ENCODE data around the gene SMIM13.

The SMIM13 gene

DNA sequence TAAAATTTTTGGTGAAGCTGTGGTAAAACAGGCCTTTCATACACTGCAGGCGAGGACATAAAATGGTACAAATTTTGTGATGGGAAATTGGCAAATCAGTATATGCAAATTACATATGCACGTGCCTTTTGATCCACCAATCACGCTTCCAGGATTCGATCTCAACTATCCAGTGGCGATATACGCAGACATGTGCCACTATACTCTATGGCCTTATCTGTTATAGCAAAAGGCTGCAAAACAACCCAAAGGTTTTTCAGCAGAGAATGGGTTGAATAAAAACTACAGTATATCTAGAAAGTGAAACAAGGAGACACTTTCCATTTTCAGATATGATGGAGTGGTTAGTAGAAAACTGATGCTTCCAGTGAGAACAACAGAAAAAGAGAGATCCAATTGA lies 59.8 kb downstream of the SMIM13 start:
- no peak for DNase-seq (ENCODE audit: low read depth in 2 of 2)

GRCh38 chr6:11155589-11155988 lies 62.0 kb downstream of the SMIM13 start:
- no peak for DNase-seq (ENCODE audit: low read depth in 2 of 2)

DNA sequence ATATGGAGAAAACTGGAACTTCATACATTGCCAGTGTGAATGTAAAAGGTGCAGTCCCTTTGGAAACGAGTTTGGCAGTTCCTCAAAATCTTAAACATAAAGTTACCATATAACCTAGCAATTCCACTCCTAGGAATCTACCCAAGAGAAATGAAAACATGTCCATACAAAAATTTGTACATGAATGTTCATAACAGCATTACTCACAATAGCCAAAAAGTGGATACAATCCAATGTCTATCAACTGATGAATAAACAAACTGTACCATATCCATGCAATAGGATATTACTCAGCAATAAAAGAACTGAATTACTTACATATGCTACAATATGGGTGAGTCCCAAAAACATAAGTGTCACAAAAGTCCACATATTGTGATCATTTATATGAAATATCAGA lies 66.6 kb downstream of the SMIM13 start:
- DNase-seq (ENCODE audit: low read depth in 2 of 2) = no peak

- no peak for DNase-seq (ENCODE audit: low read depth in 2 of 2)
These were observed 67.7 kb downstream of the SMIM13 start for GRCh38 chr6:11161031-11161956.

- DNase-seq (ENCODE audit: low read depth in 2 of 2) = no peak
These were observed 68.6 kb downstream of the SMIM13 start for GRCh38 chr6:11162262-11162661.

- DNase-seq (ENCODE audit: low read depth in 2 of 2) = no peak
These were observed 70.3 kb downstream of the SMIM13 start for GRCh38 chr6:11163932-11164331.

GRCh38 chr6:11164717-11165646 lies 71.3 kb downstream of the SMIM13 start:
- no peak for DNase-seq (ENCODE audit: low read depth in 2 of 2)

- DNase-seq (ENCODE audit: low read depth in 2 of 2) = no peak
These were observed 73.3 kb downstream of the SMIM13 start for GRCh38 chr6:11166948-11167347.

DNA sequence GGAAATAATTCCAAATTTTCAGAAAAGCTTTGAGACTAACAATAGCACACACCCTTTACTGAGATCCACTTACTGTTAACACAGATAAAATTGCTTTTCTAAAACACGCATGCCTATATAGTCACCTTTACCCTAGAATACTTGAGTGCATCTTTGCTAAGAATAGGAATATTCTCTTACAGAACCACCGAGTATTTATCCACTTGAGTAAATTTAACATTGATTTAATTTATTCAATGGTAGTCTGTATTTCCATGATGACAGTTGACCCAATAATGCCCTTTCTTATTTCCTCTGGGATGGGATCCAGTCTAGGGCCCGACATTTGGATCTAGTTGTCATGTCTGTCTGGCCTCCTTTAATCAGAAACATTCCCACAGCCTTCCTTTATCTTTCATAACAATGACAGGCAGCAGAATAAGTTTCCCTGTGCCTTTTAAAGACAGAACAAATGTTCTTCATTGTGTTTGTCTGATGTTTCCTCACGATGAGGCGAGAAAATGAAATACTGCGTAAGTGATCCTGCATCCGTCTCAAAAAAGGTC lies 74.5 kb downstream of the SMIM13 start:
- DNase-seq (ENCODE audit: low read depth in 2 of 2) = no peak

DNA sequence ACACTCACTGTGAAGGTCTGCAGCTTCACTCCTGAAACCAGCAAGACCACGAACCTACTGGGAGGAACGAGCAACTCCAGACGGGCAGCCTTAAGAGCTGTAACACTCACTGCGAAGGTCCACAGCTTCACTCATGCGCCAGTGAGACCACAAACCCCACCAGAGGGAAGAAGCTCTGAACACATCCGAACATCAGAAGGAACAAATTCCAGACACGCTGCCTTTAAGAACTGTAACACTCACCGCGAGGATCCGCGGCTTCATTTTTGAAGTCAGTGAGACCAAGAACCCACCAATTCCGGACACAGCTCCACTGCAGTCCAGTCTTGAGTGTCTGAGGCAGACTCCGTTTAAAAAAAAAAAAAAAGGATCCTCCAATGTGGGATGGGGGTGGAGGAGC lies 78.3 kb downstream of the SMIM13 start:
- no peak for DNase-seq (ENCODE audit: low read depth in 2 of 2)

DNA sequence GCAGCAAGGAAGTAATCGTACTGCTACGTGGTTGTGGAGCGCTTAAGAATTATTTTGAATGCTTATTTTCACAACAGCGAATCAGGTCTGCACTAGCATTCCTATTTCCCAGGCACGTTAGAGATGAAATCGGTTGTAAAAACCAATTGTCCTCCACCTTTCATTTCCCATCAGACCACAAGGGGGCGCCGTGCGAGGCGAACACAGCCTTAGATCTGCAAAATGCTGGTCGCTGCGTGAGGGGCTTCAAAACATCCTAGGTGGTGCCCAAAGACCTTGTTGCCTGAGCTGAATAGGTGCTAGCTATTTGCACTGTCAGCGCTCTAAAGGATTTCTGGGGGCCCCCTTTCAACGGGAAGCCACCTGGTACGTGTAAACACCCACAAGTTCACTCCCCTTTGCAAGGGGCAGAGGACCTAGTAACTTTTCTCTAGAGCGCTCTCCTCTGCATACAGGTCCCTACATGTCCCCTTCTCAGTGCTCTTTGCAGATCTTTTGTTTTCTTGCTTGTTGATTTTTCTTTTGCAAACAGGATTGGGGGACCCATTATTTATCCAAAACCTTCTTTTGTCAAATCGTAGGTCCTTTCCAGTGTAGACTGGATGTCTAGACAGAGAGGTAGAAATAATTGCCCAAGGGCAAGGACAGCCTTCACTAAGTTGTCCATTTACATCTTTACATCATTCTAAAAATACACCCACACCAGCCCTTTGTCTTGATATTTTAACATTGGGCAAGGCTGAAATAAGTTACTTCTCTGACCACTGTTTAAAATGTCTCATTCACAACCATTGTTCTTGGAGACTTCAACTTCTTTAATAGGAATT lies 79.1 kb downstream of the SMIM13 start:
- peak; percentile 62 to 67 for DNase-seq (ENCODE audit: low read depth in 2 of 2)

DNA sequence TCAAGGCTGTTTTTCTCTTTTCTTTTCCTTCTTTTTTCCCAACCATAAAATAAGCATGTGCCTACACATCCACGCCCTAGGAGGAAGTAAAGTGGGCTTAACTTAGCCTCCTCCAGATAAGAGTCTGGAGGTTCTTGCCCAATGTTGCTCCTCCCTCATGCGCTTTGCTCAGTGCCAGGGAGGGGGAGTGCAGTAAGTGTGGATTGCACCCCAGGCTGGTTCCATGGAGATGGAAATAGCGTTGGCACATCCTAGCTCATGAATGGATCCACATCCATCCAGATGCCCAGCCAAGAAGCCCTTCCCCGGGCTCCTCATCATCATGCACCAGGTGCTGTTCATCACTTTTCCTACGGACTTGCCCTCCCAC lies 80.6 kb downstream of the SMIM13 start:
- no peak for DNase-seq (ENCODE audit: low read depth in 2 of 2)

- DNase-seq (ENCODE audit: low read depth in 2 of 2) = no peak
These were observed 83.6 kb downstream of the SMIM13 start for GRCh38 chr6:11177271-11177670.

GRCh38 chr6:11179088-11179418 lies 85.4 kb downstream of the SMIM13 start:
- DNase-seq (ENCODE audit: low read depth in 2 of 2) = no peak

- DNase-seq (ENCODE audit: low read depth in 2 of 2) = no peak
These were observed 86.0 kb downstream of the SMIM13 start for GRCh38 chr6:11179419-11180202.

GRCh38 chr6:11181478-11182136 lies 88.0 kb downstream of the SMIM13 start:
- no peak for DNase-seq (ENCODE audit: low read depth in 2 of 2)

- DNase-seq (ENCODE audit: low read depth in 2 of 2) = no peak
These were observed 90.2 kb downstream of the SMIM13 start for GRCh38 chr6:11183761-11184362.

GRCh38 chr6:11185204-11185842 lies 91.7 kb downstream of the SMIM13 start:
- no peak for DNase-seq (ENCODE audit: low read depth in 2 of 2)

DNA sequence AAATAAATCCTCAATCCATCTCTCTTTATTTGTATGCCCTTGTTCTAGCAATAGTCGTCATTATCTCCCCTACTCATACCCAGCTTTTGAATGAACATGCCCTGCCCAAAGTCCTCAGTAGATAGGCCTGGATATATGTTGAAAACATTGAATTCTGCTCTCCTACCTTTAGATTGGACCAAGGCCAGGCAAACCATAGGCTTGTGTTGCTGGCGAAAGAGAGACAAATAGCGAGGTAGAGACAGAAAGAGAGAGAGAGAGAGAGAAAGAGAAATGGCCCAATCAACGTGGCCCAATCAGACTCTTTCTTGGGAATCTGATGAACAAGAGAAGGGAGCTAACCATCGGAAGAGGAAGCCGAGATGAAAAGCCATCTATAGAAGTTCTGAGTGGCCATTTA lies 93.7 kb downstream of the SMIM13 start:
- no peak for DNase-seq (ENCODE audit: low read depth in 2 of 2)
